ENCODE data around the gene RTKN.
"Not testable (repeated sequence)": the region's sequence is repeated elsewhere in the genome, so short reads cannot be mapped to it uniquely, and the experiment has no call there.

RTKN gene

GRCh38 chr2:74447230-74447999, 5.7 kb upstream of the RTKN start:
- Histone ChIP-seq H3K27me3 (peaks cover 63% of the 10 kb centered on the region), H3K27ac (no peak overlapping the region), H3K9me3 (no peaks in the 10 kb centered on the region), H3K36me3 (no peaks in the 10 kb centered on the region), H3K4me3 (ENCODE audit: low read depth in 1 of 2, low read length in 1 of 2) (no peak overlapping the region), H3K4me1 (ENCODE audit: control insufficient read depth in 1 of 2, insufficient read depth in 1 of 2, low read depth in 1 of 2, low read length in 1 of 2) (no peaks in the 10 kb centered on the region)
- TF ChIP-seq CTCF (IDR thresholded peaks at IDR 0.05): no peak

GRCh38 chr2:74444498-74445318, 3.0 kb upstream of the RTKN start:
- no peak for TF ChIP-seq CTCF (IDR thresholded peaks at IDR 0.05)
- Histone ChIP-seq H3K27me3 (peaks cover 84% of the 10 kb centered on the region), H3K4me3 (ENCODE audit: low read depth in 1 of 2, low read length in 1 of 2) (no peak overlapping the region), H3K27ac (no peak overlapping the region), H3K36me3 (no peaks in the 10 kb centered on the region), H3K4me1 (ENCODE audit: control insufficient read depth in 1 of 2, insufficient read depth in 1 of 2, low read depth in 1 of 2, low read length in 1 of 2) (peaks cover 14 to 19% of the 10 kb centered on the region in 2 experiments), H3K9me3 (no peaks in the 10 kb centered on the region)

DNA sequence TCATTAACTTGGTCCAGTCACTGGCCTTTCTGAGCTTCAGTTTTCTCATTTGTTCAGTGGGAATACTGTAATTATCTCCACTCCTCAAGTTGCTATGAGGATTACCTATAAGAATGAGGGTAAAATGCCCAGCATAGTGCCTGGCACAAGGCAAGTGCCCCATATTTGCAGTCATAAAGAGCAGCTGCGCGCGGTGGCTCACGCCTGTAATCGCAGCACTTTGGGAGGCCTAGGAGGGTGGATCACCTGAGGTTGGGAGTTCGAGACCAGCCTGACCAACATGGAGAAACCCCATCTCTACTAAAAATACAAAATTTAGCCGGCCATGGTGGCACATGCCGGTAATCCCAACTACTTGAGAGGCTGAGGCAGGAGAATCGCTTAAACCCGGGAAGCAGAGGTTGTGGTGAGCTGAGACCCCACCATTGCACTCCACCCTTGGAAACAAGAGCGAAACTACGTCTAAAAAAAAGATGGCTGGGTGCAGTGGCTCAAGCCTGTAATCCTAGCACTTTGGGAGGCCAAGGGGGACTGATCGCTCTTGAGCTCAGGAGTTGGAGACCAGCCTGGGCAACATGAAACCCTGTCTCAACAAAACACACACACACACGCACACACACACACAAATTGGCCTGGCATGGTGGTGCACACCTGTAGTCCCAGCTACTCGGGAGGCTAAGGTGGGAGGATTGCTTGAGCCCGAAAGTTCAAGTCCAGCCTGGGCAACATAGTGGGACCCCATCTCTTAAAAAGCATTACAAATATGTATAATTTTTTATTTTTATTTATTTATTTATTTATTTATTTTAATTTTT, 953 bp upstream of the RTKN start:
- H3K27ac ChIP-seq; H3K36me3 ChIP-seq; H3K4me3 ChIP-seq (ENCODE audit: low read depth in 1 of 2, low read length in 1 of 2); H3K9me3 ChIP-seq: not testable (repeated sequence)
- Histone ChIP-seq H3K27me3 (peaks cover 100% of the 10 kb centered on the region), H3K4me1 (ENCODE audit: control insufficient read depth in 1 of 2, insufficient read depth in 1 of 2, low read depth in 1 of 2, low read length in 1 of 2) (peaks cover 14 to 19% of the 10 kb centered on the region in 2 experiments)

DNA sequence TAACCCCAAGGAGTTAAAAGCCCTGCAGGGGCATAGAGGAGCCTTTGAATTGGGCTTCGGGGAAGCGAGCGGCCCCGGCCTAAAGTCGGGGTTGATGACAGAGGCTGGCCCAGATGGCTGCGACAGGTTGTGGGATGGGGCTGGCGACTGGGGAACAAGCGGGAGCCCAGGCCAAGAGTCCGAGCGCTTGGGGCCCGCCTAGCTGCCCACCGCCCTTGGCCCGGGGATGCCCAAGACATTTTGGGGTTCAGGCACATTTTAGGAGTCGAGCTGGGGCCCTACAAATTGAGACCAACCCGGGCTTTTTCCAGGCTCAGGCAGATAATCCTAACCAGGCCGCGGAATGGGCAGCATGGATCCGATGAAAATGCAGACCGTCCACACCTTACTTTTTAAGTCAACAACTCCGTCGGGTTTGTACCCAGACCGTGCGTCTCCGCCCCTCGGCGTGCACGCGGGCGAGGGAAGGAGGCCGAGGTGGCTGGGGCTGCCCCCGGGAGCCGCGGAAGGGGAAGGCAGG, 507 bp downstream of the RTKN start:
- Histone ChIP-seq H3K4me3 (ENCODE audit: low read depth in 1 of 2, low read length in 1 of 2) (peak overlapping the region in 1 of 2 experiments; percentile 42), H3K4me1 (ENCODE audit: control insufficient read depth in 1 of 2, insufficient read depth in 1 of 2, low read depth in 1 of 2, low read length in 1 of 2) (peaks cover 14 to 19% of the 10 kb centered on the region in 2 experiments), H3K9me3 (no peaks in the 10 kb centered on the region), H3K27me3 (peaks cover 91% of the 10 kb centered on the region), H3K36me3 (no peaks in the 10 kb centered on the region), H3K27ac (no peak overlapping the region)
- no peak for TF ChIP-seq CTCF (IDR thresholded peaks at IDR 0.05)

GRCh38 chr2:74440378-74441169, 1.2 kb downstream of the RTKN start:
- Histone ChIP-seq H3K4me3 (ENCODE audit: low read depth in 1 of 2, low read length in 1 of 2) (peak overlapping the region in 1 of 2 experiments; percentile 20), H3K27ac (no peak overlapping the region), H3K4me1 (ENCODE audit: control insufficient read depth in 1 of 2, insufficient read depth in 1 of 2, low read depth in 1 of 2, low read length in 1 of 2) (peaks cover 14 to 19% of the 10 kb centered on the region in 2 experiments), H3K36me3 (no peaks in the 10 kb centered on the region), H3K27me3 (peaks cover 85% of the 10 kb centered on the region), H3K9me3 (no peaks in the 10 kb centered on the region)
- no peak for TF ChIP-seq CTCF (IDR thresholded peaks at IDR 0.05)

All from neutrophil (primary cell).